ENCODE data around the gene PPA2. TPM values are rescaled to one million over a fixed set of nuclear protein-coding genes. Genes with fewer than 3 reads are reported as not detected.

Gene PPA2
- total RNA-seq, 1 donor from 2014 or later: 54.3 TPM

- intact Hi-C loops (cut with micrococcal nuclease): no loop called here
- ATAC-seq (ENCODE audit: low read depth): no peak
Measured at GRCh38 chr4:105327222-105327621, 146.6 kb downstream of the PPA2 start.

More at GRCh38 chr4:105327222-105327621, 146.6 kb downstream of the PPA2 start:
- no peak for TF ChIP-seq CTCF (IDR thresholded peaks at IDR 0.05)
- POLR2A ChIA-PET: no interaction called here
- DNase-seq: no peak
- H3K27ac Mint-ChIP-seq: no peak overlapping the region
- no peaks in the 10 kb centered on the region for H3K4me1 Mint-ChIP-seq
- no peaks in the 10 kb centered on the region for H3K36me3 Mint-ChIP-seq (ENCODE audit: low read depth)
- CTCF ChIA-PET: no interaction called here
- H3K4me3 Mint-ChIP-seq: no peak overlapping the region
- no peaks in the 10 kb centered on the region for H3K9me3 Mint-ChIP-seq
- no peaks in the 10 kb centered on the region for H3K27me3 Mint-ChIP-seq

Other genes starting within 250 kb of the PPA2 start
- not detected in 2 replicates for gene ARHGEF38, start 78.6 kb upstream of the PPA2 start, total RNA-seq
- 18.6 and 20.6 TPM in 2 replicates for gene INTS12, start 234.6 kb upstream of the PPA2 start, total RNA-seq
- gene GSTCD, start 234.7 kb upstream of the PPA2 start, total RNA-seq: 11.3 and 12.3 TPM in 2 replicates

All from activated B cell treated with CpG ODN at 0.5 μM for 24 hours (primary cell).